K562 (cell line): ENCODE results near the gene ODAD4. TPM values are rescaled to one million over a fixed set of nuclear protein-coding genes. Genes with fewer than 3 reads are reported as not detected.
A peak's percentile ranks its signal among the peaks of the same experiment; 100 is the strongest.

Source experiments
- ATF1 ChIP-seq, 2 experiments: fragments of 450-650 bp in 1 of 2; IDR thresholded peaks; 2 replicates each; pipeline ENCODE4 v1.6.1; 2016; ENCODE audit warnings: missing compliant biosample characterization in 1 of 2, missing genetic modification characterization in 1 of 2
- CBX1 ChIP-seq: sonication (generic); IDR thresholded peaks from 2 replicates; pipeline ENCODE4 v1.6.1; 2016; ENCODE audit warnings: antibody characterized with exemption, low read depth, mild to moderate bottlenecking
- ELF1 ChIP-seq: fragments of 200-800 bp; sonication (Bioruptor generic); IDR thresholded peaks from 2 replicates; pipeline ENCODE4 v1.6.1; 2016; ENCODE audit warnings: missing genetic modification characterization, missing compliant biosample characterization
- HMGN3 ChIP-seq: IDR thresholded peaks from 2 replicates; pipeline ENCODE4 v1.6.1; 2011; ENCODE audit warnings: borderline replicate concordance, low read depth, mild to moderate bottlenecking, mixed read lengths, low read length; ENCODE audit not compliant: insufficient read length; ENCODE audit errors: extremely low read depth
- SMARCA4 ChIP-seq: fragments of 450-650 bp; IDR thresholded peaks from 2 replicates; pipeline ENCODE4 v1.6.1; 2016
- SRF ChIP-seq, 2 experiments: fragments of 250-450, 450-650 bp in 1 of 2; sonication (Bioruptor Pico) in 1 of 2; sonication (generic) in 1 of 2; formaldehyde crosslinking; IDR thresholded peaks; 2 replicates each; pipeline versions ENCODE4 v1.5.0 to v1.5.1; 2020 to 2022; ENCODE audit warnings: mild to moderate bottlenecking in 1 of 2, missing genetic modification reagents in 1 of 2
- ZNF408 ChIP-seq: fragments of 250-450 bp; sonication (Bioruptor Pico); IDR thresholded peaks from 2 replicates; pipeline ENCODE4 v1.4.0; 2020; ENCODE audit warnings: low read depth, mild to moderate bottlenecking, moderate library complexity
- polyA plus RNA-seq, 8 experiments: library from polyadenylated mRNA; depleted of rRNA in 4 of 8; stranded (reverse) in 5 of 8; unstranded in 3 of 8; fragments of >200 nt; fragmentation: Nextera tagmentation in 2 of 8; fragmentation: Illumina TruSeq in 1 of 8; extraction: Ambion mirVana in 2 of 8; extraction: Trizol in 1 of 8; gene quantifications; 2 replicates each; pipeline versions ENCODE4 v1.2.1 to v1.2.3, GENCODE V29; 2011 to 2014; ENCODE audit warnings: inconsistent platforms in 1 of 8, missing spikeins in 1 of 8
- total RNA-seq, 7 experiments: library from RNA; depleted of rRNA in 6 of 7; stranded (reverse); fragments of >200 nt in 6 of 7; fragmentation: Illumina TruSeq in 2 of 7; extraction: Trizol in 2 of 7; gene quantifications; 2 replicates each; pipeline versions ENCODE4 v1.2.1 to v1.2.3, GENCODE V29; 2011 to 2021; ENCODE audit warnings: low replicate concordance in 1 of 7
- TF ChIP-seq, protein P1 (sequence below): fragments of 250-450 bp; sonication (Bioruptor Pico); IDR thresholded peaks from 2 replicates; pipeline ENCODE4 v1.4.0; 2020
- TF ChIP-seq, protein P2 (sequence below): conservative IDR thresholded peaks from 2 replicates; pipeline ENCODE4 v1.6.1; 2011; ENCODE audit warnings: low read depth, mild to moderate bottlenecking, low read length; ENCODE audit not compliant: control insufficient read depth
- TF ChIP-seq, protein P3 (sequence below): fragments of 450-650 bp; formaldehyde crosslinking; IDR thresholded peaks from 2 replicates; pipeline ENCODE4 v1.4.0; 2020; ENCODE audit warnings: mild to moderate bottlenecking, moderate library complexity
- TF ChIP-seq, protein P4 (sequence below): sonication (generic); formaldehyde crosslinking; IDR thresholded peaks from 2 replicates; pipeline ENCODE4 v1.5.0; 2020; ENCODE audit warnings: missing genetic modification reagents

Gene ODAD4
- total and polyA plus RNA-seq, 9 of the 15 experiments (the other 6 are each of a cell fraction or from before 2014, with no cell fraction given), result 0.09 to 0.98 (median 0.51) TPM

DNA sequence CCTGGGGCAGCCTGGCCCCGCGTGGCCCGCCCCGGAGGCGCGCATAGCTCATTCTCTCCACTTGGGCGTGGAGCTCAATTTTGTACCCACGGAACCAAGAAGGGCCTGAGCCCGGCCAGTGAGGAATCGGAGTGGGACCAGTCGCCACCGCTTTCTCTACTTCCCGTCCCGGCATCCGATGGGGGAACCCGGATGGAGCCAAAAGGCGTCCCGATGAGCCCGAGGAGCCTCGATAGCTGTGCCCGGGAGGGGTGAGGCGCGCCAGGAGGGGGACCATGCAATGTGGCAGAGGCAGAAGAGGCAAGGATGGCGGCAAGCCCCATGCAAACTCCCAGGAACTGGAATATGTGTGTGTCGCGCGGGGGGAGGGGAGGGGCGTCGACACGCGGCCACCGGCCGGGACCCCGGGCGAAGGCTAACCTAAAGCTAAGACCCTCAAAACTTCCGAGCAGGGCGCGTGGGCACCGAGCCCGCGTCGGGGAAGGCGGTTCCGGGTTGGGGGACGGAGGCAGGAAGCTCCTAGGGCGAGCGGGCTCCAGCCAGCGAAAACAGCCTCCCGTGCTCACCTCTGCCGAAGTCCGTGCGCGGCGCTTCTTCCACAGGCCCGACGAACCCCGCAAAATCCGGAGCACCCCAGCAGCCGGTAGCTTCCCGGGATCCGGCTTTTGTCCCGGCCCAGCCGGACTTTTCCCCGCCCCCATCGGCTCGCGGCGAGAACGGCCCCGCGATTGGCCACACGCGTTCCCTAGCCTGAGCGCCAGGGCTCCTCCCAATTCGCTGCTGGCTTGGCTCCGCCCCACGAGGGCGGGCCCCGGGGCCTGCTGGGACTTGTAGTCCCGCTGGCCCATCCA lies 11.9 kb upstream of the ODAD4 start, which contains the start of gene ACLY (continued):
- TF ChIP-seq, protein P1, sequence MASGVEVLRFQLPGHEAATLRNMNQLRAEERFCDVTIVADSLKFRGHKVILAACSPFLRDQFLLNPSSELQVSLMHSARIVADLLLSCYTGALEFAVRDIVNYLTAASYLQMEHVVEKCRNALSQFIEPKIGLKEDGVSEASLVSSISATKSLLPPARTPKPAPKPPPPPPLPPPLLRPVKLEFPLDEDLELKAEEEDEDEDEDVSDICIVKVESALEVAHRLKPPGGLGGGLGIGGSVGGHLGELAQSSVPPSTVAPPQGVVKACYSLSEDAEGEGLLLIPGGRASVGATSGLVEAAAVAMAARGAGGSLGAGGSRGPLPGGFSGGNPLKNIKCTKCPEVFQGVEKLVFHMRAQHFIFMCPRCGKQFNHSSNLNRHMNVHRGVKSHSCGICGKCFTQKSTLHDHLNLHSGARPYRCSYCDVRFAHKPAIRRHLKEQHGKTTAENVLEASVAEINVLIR (CRISPR knock-in tag), result no peak
- TF ChIP-seq ELF1 (tag) (peak; percentile 82), HMGN3 (peak; percentile 90), ZNF408 (no peak), SRF (CRISPR knock-in tag; IDR thresholded peaks at IDR 0.05) (no peak), CBX1 (0 out of 2 replicates have a peak, but pooled peaks have one; percentile 76), SMARCA4 (0 out of 2 replicates have a peak, but pooled peaks have one; percentile 11), ATF1 (CRISPR knock-in tag; IDR thresholded peaks at IDR 0.05) (no peak), ATF1 (tag; IDR thresholded peaks at IDR 0.05) (peak; percentile 56)
- TF ChIP-seq, protein P2, sequence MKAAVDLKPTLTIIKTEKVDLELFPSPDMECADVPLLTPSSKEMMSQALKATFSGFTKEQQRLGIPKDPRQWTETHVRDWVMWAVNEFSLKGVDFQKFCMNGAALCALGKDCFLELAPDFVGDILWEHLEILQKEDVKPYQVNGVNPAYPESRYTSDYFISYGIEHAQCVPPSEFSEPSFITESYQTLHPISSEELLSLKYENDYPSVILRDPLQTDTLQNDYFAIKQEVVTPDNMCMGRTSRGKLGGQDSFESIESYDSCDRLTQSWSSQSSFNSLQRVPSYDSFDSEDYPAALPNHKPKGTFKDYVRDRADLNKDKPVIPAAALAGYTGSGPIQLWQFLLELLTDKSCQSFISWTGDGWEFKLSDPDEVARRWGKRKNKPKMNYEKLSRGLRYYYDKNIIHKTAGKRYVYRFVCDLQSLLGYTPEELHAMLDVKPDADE, result peak; percentile 90; the same call in 1 of the 2 replicates
- TF ChIP-seq, protein P3, sequence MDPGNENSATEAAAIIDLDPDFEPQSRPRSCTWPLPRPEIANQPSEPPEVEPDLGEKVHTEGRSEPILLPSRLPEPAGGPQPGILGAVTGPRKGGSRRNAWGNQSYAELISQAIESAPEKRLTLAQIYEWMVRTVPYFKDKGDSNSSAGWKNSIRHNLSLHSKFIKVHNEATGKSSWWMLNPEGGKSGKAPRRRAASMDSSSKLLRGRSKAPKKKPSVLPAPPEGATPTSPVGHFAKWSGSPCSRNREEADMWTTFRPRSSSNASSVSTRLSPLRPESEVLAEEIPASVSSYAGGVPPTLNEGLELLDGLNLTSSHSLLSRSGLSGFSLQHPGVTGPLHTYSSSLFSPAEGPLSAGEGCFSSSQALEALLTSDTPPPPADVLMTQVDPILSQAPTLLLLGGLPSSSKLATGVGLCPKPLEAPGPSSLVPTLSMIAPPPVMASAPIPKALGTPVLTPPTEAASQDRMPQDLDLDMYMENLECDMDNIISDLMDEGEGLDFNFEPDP (CRISPR knock-in tag), result no peak
- TF ChIP-seq, protein P4, sequence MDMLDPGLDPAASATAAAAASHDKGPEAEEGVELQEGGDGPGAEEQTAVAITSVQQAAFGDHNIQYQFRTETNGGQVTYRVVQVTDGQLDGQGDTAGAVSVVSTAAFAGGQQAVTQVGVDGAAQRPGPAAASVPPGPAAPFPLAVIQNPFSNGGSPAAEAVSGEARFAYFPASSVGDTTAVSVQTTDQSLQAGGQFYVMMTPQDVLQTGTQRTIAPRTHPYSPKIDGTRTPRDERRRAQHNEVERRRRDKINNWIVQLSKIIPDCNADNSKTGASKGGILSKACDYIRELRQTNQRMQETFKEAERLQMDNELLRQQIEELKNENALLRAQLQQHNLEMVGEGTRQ (CRISPR knock-in tag), result peak; percentile 43
